Adrenal gland (tissue), 5 donors: ENCODE measurements around the gene MVD.

Experiments
- CTCF ChIP-seq, 6 experiments: fragments of 450-650 bp in 4 of 6; fragments of 200-600 bp in 2 of 6; sonication (generic) in 1 of 6; IDR thresholded peaks; 1 replicate in 5 of 6; 2 replicates in 1 of 6; pipeline versions ENCODE4 v1.5.1 to v1.8.0; 2016 to 2021; ENCODE audit warnings: antibody characterized with exemption in 6 of 6, mild to moderate bottlenecking in 2 of 6, moderate library complexity in 1 of 6
- POLR2A ChIP-seq, 2 donors: fragments of 450-650 bp; IDR thresholded peaks; one replicate each; pipeline ENCODE4 v1.6.1; 2017; ENCODE audit warnings: antibody characterized with exemption in 2 of 2, mild to moderate bottlenecking in 2 of 2, moderate library complexity in 1 of 2
- donor health status: DM: no; HTN: no; CAD: no.

GRCh38 chr16:88630941-88631340 is 31.9 kb downstream of the MVD start:
- TF ChIP-seq CTCF (IDR thresholded peaks at IDR 0.05) (no peak), POLR2A (IDR thresholded peaks at IDR 0.05) (no peak)
